GM12891 (cell line): Measurements from ENCODE around the gene DYNLL1.

Experiments
- PAX5 ChIP-seq: IDR thresholded peaks from 2 replicates; pipeline ENCODE4 v1.6.1; 2011; ENCODE audit warnings: low read length, moderate library complexity, mild to moderate bottlenecking; ENCODE audit not compliant: insufficient read depth, severe bottlenecking
- POLR2A ChIP-seq: IDR thresholded peaks from 2 replicates; pipeline ENCODE4 v1.6.1; 2011; ENCODE audit warnings: low read depth, low read length, control low read depth
- POLR2AphosphoS5 ChIP-seq: IDR thresholded peaks from 2 replicates; pipeline ENCODE4 v1.6.1; 2011; ENCODE audit warnings: low read depth, low read length, control low read depth
- POU2F2 ChIP-seq: IDR thresholded peaks from 2 replicates; pipeline ENCODE4 v1.6.1; 2011; ENCODE audit warnings: low read depth, mild to moderate bottlenecking, control low read depth, low read length, moderate library complexity
- SPI1 ChIP-seq: IDR thresholded peaks from 2 replicates; pipeline ENCODE4 v1.6.1; 2011; ENCODE audit warnings: low read depth, low read length, control low read depth
- TAF1 ChIP-seq: IDR thresholded peaks from 2 replicates; pipeline ENCODE4 v1.6.1; 2011; ENCODE audit warnings: low read depth, low read length, control low read depth

GRCh38 chr12:120453060-120453750, 42.7 kb upstream of the DYNLL1 start:
- no peak for TF ChIP-seq POLR2A
- no peak for TF ChIP-seq POLR2AphosphoS5
- no peak for TF ChIP-seq PAX5
- TF ChIP-seq TAF1 = no peak
- TF ChIP-seq SPI1 = no peak
- TF ChIP-seq POU2F2 = no peak
